Measurements from ENCODE around the gene NFIC. TPM values are rescaled to one million over a fixed set of nuclear protein-coding genes. Genes with fewer than 3 reads are reported as not detected.

The NFIC gene
- polyA plus RNA-seq, 3 donors: 16.2 to 20.4 (median 19.4) TPM

GRCh38 chr19:3358689-3359014 lies 7.7 kb upstream of the NFIC start:
- no peak for DNase-seq (ENCODE audit: low read depth in 3 of 3, low spot score in 2 of 3)

DNA sequence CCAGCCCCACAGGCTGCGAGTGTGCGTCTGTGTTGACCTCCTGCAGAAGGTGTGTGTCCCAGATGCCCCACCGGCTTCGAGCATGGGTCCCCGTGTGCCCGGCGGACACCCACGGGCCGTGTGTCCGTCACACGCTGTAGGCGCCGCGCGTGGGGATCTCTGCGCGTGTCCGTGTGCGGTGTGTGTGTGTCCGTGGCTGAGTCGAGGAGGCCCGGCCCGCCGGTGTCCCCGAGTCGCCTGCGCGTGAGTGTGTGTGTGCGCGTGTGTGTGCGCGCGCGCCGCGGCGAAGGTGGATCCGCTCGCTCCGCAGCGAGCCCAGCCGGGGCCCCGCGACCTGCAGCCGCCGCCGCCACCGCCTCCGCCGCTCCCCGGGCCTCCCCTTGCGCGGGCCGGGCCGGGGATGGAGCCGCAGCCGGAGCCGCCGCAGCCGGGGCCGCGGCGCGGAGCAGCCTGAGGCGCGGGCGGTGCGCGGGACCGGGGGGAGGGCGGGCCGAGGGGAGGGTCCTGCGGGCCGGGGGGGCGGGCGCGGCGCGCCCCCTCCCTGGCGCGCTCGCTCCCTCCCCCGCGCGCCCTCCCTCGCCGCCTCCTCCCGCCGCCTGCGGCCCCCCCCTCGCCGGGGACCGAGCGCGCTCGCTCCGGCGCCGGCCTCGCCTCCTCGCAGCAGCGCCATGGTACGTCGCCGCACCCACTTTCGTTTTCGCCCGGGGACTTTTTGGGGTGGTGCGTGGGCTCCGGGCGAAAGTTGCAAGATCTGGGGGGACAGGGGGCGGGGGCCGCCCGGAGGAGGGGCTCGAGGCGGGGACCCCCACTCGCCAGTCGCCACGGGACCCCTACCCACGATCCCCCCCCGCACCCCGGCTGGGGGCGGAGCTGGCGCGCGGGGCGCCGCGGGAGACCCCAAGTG lies 7.1 kb upstream of the NFIC start:
- DNase-seq (ENCODE audit: low read depth in 3 of 3, low spot score in 2 of 3): no peak

GRCh38 chr19:3359919-3360420 lies 6.4 kb upstream of the NFIC start:
- no peak for DNase-seq (ENCODE audit: low read depth in 3 of 3, low spot score in 2 of 3)

DNA sequence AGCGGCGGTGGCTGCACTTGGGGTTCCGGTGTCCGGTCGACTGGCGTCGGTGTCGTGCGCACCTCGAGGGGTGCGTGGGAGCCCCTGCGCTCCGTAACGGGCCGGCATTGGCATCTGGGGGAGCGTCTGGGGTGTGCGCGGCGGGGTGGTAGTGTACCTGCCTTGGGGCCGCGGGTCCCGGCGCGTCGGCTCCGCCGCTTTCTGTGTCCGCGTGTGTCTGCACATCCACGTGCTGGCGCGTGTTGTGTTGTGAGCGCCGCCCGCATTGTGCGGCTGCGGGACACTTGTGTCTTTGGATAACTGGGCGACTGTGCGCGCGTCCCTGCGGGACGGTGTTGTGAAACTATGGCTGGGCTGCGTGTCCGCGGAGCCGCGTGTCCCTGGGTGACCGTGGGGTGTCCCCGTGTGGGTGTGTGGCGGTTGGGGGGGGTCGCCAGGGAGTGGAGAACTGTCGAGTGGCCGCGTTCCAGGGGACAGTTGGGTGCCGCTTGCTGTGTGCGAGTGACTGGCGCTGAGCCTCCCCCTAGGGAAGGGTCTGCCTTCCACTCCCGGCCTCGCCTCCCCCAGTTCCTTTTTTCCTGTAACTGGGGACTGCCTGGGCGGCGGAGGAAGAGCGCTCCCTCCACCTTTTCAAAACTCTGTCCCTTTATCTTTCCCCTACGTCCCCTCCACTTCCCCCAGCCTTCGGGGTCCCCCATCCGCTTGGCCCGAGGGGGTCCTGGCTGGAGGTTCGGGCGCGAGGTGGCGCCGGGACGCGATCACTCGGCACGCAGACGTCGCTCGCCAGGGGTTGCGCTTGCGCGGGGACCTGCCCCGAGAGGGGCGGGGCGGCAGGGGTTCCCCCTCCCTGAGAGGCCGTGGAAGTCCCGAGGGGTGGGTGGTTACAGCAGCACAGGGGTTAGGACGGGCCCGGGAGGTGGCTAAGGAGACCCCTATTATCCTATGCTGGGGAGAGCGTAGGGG lies 5.7 kb upstream of the NFIC start:
- DNase-seq (ENCODE audit: low read depth in 3 of 3, low spot score in 2 of 3): no peak

DNA sequence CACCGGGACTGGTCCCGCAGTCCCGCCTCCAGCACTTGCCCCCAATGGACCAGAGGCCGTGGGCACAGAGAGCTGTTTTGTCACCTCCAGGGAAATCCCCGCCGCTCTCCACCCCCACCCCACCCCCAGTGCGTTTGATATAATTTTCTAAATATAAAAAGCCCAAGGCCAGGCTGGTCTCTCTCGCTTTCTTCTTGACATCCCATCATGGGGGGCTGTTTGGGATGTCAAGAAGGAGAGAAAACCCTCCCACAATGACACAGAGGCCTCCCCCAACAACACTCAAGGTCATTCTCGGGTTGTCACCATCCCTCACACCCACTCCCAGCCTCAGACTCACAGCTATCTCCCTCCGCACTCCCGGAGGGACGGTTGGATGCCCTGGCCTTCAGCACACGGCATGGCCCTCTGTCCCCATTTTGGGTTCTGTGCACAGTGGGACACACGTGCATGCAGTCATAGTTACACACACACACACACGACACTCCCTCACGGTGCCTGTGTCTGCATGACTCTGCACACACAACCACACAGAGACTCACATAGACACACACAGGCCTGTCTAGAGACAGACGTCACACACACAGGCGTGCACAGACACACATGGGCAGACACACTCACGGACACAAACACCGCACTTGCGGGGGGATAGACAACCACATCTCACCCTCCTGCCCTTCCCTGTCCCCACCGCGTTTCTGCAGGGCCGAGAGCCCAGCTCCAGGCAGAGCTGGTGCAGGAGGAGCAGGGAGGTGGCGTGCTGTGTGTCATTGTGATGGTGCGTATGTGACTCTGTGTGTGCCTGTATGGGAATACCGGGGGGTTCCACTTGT lies 4.8 kb upstream of the NFIC start:
- no peak for DNase-seq (ENCODE audit: low read depth in 3 of 3, low spot score in 2 of 3)

DNA sequence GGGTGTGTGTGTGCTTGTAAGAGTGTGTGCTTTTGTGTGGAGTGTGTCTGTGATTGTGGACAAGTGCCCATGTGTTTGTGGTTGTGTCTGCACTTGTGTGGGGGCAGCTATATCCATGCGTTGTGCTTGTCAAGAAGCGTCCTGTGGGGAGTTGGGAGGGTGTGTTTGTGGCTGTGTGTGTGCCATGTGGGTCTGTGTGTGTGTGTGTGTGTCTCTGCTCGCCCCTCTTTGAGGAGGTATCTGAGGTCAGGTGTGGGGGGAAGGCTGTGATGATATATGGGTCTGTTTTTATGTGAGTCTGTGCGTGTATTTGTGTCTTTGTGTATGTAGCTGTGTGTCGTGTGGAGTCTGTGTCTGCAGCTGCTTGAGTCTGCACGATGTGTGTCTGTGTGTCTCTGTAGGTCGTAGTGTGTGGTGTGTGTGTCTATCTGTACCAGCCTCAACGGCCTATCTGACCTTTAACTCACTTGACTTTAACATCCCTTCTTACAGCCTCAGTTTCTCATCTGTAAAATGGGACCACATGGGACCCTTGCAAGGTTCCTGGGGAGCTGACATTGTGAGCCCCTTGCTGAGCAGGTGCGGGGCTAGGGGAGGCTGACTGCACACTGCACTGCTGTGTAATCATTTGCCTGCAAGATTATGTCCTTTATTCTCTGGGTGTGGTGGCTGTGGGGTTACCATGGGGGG lies 4.0 kb upstream of the NFIC start:
- no peak for DNase-seq (ENCODE audit: low read depth in 3 of 3, low spot score in 2 of 3)

DNA sequence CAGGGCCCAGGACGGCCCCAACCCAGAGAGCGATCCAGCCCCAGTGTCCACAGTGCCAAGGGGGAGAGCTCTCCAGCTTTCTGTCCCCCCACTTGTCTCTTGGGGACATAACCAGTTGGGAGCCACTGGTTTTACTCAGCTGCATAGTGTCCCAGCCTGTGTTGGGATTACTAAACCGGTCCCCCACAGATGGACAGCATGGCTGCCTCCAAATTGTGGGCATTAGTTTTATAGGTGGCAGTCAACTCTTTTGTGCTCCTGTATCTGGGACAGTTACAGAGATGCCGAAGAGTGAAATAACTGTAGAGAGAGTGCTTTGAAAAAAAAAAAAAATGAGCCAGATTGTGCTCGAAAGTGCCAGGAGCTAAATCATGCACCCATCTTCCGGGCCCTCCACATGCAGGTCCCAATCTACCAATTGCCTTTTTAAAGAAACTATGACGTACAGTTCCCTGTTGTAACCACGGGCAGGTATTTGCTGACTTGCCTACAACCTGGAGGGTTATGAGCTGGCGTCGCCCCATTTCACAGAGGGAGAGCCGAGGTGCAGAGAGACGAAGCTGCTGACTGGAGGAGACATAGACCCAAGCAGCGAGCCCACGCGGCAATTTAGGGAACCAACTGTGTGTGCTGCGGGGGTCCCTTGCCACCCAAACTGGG lies 2.4 kb upstream of the NFIC start:
- DNase-seq (ENCODE audit: low read depth in 3 of 3, low spot score in 2 of 3): no peak

GRCh38 chr19:3364501-3364858 lies 1.9 kb upstream of the NFIC start:
- DNase-seq (ENCODE audit: low read depth in 3 of 3, low spot score in 2 of 3): no peak

GRCh38 chr19:3365093-3365835 lies 1.1 kb upstream of the NFIC start:
- no peak for DNase-seq (ENCODE audit: low read depth in 3 of 3, low spot score in 2 of 3)

- DNase-seq (ENCODE audit: low read depth in 3 of 3, low spot score in 2 of 3): no peak
These were observed 607 bp downstream of the NFIC start for GRCh38 chr19:3366753-3367627.

DNA sequence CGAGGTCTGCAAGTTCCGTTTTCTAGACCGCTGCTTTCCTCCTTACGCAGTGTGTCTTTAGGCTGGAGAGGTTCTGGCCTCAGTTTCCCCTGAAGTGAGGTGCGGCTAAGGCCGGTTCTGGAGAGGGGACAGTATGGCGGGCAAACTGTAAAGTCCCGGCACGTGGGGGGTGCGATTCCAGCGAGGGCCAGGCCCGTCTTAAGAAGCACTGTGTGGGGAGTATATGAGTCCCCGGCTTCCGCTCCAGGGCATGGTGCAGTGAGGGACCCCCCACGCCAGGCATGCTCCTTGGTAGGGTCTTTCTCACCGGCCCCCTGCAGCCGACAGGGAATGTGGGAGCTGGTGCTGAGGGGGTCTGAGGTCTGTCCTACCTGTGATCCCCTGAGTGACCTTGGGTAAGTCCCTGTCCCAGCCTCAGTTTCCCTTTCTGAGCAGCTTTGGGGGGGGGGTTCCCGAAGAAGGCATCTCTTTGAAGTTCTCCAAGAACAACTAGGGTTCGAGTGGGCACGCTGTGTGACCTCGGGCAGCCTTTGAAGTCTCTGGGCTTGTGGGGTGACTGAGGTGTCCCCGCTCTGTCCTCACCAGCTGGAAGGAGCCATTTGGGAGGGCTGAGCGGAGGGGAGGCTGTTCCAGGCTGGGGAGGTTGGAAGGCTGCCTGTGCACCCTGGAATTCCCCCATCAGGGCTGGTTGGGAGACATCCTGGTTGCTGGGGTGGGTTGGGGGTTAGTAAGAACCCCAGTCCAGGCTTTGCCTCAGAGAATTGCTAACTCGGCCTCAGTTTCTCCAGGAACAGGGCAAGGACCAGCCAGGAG lies 1.5 kb downstream of the NFIC start:
- no peak for DNase-seq (ENCODE audit: low read depth in 3 of 3, low spot score in 2 of 3)

GRCh38 chr19:3368441-3368795 lies 2.0 kb downstream of the NFIC start:
- DNase-seq (ENCODE audit: low read depth in 3 of 3, low spot score in 2 of 3): no peak

DNA sequence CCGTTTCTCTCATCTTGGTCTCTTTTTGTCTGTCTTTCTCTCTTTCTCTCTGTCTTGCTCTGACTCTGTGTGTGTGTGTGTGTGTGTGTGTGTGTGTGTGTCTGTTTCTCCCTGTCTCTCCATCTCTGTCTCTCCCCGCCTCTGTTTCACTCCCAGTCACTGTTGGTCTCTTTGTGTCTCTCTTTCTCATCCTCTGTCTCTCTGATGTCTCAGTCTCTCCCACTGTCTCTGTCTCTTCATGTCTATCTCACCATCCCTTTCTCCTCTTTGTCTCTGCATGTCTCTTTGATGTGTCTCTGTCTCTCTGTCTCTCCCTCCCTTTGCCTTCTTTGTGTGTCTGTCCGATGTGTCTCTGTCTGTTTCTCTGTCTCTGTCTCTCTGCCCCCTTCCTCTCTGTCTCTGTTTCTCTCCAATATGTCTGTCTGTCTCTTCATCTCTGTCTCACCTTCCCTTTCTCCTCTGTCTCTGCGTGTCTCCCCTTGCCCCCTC lies 2.5 kb downstream of the NFIC start:
- no peak for DNase-seq (ENCODE audit: low read depth in 3 of 3, low spot score in 2 of 3)

DNA sequence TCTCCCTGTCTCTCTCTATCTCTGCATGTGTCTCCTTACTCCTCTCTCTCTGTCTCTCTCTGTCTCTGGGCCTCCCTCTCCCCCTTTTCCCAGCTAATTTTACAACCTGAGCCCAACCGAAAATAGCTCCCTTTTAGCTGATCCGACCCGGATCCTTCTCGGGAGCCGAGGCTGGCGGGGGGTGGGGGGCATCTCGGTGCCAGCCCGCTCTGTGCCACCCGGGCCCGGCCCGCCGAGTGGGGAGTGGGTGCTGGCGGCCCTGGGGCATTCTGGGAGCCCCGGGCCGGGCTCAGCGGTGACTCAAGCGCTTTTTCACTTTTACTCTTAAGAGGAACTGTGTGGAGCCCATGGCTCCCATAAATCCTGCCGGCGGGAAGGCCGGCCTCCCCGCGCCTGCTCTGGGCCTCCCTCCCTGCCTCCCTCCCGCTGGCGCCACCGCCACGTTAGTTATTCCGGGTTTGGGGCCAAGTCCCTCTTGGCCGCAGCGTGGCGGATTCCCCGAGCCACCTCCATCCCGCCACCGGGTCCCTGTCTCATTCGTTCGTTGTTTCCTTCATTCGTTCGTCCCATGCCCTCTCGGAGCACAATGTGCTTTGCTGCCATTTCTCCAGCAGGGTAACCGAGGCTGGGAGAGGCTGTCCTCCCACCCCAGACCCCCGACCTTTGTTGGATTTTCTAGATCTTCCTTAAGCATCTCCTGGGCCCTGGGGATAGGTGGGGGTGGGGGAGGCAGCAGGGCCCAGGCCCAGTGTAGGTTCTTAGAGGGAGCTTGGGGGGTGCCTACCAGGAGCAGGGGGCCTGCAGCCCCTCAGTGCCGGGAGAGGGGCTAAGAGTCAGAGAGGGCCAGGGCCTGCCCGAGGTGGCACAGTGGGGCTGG lies 3.2 kb downstream of the NFIC start:
- no peak for DNase-seq (ENCODE audit: low read depth in 3 of 3, low spot score in 2 of 3)

- no peak for DNase-seq (ENCODE audit: low read depth in 3 of 3, low spot score in 2 of 3)
These were observed 3.9 kb downstream of the NFIC start for GRCh38 chr19:3370214-3370720.
